Endodermal cell (in vitro differentiated cells): ENCODE results near the gene FOXP3. TPM values are rescaled to one million over a fixed set of nuclear protein-coding genes. Genes with fewer than 3 reads are reported as not detected.

Experiments used
- DNase-seq: peaks from one replicate; pipeline ENCODE4 v3.0.0-alpha.2; 2017
- H3K27ac ChIP-seq: 2 replicates; pipeline ENCODE4 v1.5.1; 2013; ENCODE audit warnings: mild to moderate bottlenecking, low read depth, low read length, moderate library complexity
- H3K27me3 ChIP-seq: 2 replicates; pipeline ENCODE4 v1.6.1; 2013; ENCODE audit warnings: mild to moderate bottlenecking, low read length, moderate library complexity; ENCODE audit not compliant: insufficient read depth, control insufficient read depth, poor library complexity, severe bottlenecking
- H3K36me3 ChIP-seq: 2 replicates; pipeline ENCODE4 v1.7.0; 2013; ENCODE audit warnings: mild to moderate bottlenecking, low read length, moderate library complexity; ENCODE audit not compliant: control insufficient read depth, insufficient read depth
- H3K4me1 ChIP-seq: one replicate; pipeline ENCODE4 v1.7.0; 2013; ENCODE audit warnings: low read length; ENCODE audit not compliant: control insufficient read depth, insufficient read depth
- H3K4me3 ChIP-seq: 2 replicates; pipeline ENCODE4 v1.5.1; 2013; ENCODE audit warnings: mild to moderate bottlenecking, low read length, moderate library complexity
- H3K9ac ChIP-seq: 2 replicates; pipeline ENCODE4 v1.6.1; 2013; ENCODE audit warnings: mild to moderate bottlenecking, low read length, moderate library complexity; ENCODE audit not compliant: poor library complexity, severe bottlenecking; ENCODE audit errors: extremely low read depth
- H3K9me3 ChIP-seq: 2 replicates; pipeline ENCODE4 v1.6.1; 2013; ENCODE audit warnings: mild to moderate bottlenecking, low read length, moderate library complexity; ENCODE audit not compliant: control insufficient read depth
- H3K27ac Mint-ChIP-seq: 2 replicates; pipeline ENCODE4 v1.8.0; 2020; ENCODE audit warnings: mixed read lengths
- H3K27me3 Mint-ChIP-seq: 2 replicates; pipeline ENCODE4 v1.8.0; 2021; ENCODE audit warnings: mild to moderate bottlenecking, mixed read lengths; ENCODE audit not compliant: insufficient read depth
- H3K36me3 Mint-ChIP-seq: 2 replicates; pipeline ENCODE4 v1.8.0; 2020; ENCODE audit warnings: low read depth, mixed read lengths
- H3K4me1 Mint-ChIP-seq: 2 replicates; pipeline ENCODE4 v1.8.0; 2020; ENCODE audit warnings: mixed read lengths
- H3K4me3 Mint-ChIP-seq: 2 replicates; pipeline ENCODE4 v1.8.0; 2020; ENCODE audit warnings: mild to moderate bottlenecking, moderate library complexity, mixed read lengths
- H3K9me3 Mint-ChIP-seq: 2 replicates; pipeline ENCODE4 v1.8.0; 2020; ENCODE audit warnings: mild to moderate bottlenecking, mixed read lengths
- WGBS, 2 experiments: methylation state at CpG; one replicate each; pipeline versions ENCODE4 v1.1.5 to v1.1.7; 2013; ENCODE audit warnings: missing lambda C conversion rate in 2 of 2, mixed read lengths in 1 of 2; ENCODE audit not compliant: insufficient coverage in 1 of 2, insufficient read length in 1 of 2; 5-methylcytosine and 5-hydroxymethylcytosine counted together
- total RNA-seq, 2 donors: library from RNA; stranded (reverse); fragmentation: NEBNext Ultra II Directional in 1 of 2; extraction: Animal tissue kit (Norgen Biotek cat#: 25700) in 1 of 2; gene quantifications; 2 replicates in 1 of 2; 3 replicates in 1 of 2; pipeline ENCODE4 v1.2.1, GENCODE V29; 2021
- TF ChIP-seq, protein P1 (sequence below): fragments of 200-600 bp; sonication (generic); conservative IDR thresholded peaks from 2 replicates; pipeline ENCODE4 v1.5.0; 2021; ENCODE audit warnings: antibody characterized with exemption, mild to moderate bottlenecking

The FOXP3 gene
- total RNA-seq, 2 donors from 2014 or later: 0.53 to 0.77 TPM

DNA sequence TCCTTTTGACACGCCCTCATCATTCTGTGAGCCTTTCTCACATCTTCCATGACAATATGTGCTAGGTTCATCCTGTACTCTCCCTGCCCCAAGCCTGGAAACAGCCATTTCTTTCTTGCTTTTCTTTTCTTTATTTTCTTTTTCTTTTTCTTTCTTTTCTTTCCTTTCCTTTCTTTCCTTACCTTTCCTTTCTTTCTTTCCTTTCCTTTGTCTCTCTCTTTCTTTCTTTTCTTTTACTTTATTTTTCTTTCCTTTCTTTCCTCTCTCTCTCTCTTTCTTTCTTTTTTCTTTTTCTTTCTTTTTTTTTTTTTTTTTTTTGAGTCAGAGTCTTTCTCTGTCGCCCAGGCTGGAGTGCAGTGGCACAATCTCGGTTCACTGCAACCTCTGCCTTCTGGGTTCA, 19.7 kb upstream of the FOXP3 start:
- H3K36me3 Mint-ChIP-seq: peaks cover 1% of the 10 kb centered on the region
- no peak for DNase-seq
- no peaks in the 10 kb centered on the region for H3K4me1 Mint-ChIP-seq
- Histone ChIP-seq H3K4me3 (no peak overlapping the region), H3K9ac (no peak overlapping the region), H3K27ac (no peak overlapping the region), H3K27me3 (no peaks in the 10 kb centered on the region), H3K36me3 (no peaks in the 10 kb centered on the region), H3K9me3 (no peaks in the 10 kb centered on the region), H3K4me1 (no peaks in the 10 kb centered on the region)
- peaks cover 55% of the 10 kb centered on the region for H3K9me3 Mint-ChIP-seq
- H3K27ac Mint-ChIP-seq: no peak overlapping the region
- TF ChIP-seq, protein P1, sequence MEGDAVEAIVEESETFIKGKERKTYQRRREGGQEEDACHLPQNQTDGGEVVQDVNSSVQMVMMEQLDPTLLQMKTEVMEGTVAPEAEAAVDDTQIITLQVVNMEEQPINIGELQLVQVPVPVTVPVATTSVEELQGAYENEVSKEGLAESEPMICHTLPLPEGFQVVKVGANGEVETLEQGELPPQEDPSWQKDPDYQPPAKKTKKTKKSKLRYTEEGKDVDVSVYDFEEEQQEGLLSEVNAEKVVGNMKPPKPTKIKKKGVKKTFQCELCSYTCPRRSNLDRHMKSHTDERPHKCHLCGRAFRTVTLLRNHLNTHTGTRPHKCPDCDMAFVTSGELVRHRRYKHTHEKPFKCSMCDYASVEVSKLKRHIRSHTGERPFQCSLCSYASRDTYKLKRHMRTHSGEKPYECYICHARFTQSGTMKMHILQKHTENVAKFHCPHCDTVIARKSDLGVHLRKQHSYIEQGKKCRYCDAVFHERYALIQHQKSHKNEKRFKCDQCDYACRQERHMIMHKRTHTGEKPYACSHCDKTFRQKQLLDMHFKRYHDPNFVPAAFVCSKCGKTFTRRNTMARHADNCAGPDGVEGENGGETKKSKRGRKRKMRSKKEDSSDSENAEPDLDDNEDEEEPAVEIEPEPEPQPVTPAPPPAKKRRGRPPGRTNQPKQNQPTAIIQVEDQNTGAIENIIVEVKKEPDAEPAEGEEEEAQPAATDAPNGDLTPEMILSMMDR: no peak
- no peaks in the 10 kb centered on the region for H3K27me3 Mint-ChIP-seq
- no peak overlapping the region for H3K4me3 Mint-ChIP-seq
- 86 to 97% methylated on average over 1 to 3 of the region's 3 CpGs for WGBS, 2 experiments

DNA sequence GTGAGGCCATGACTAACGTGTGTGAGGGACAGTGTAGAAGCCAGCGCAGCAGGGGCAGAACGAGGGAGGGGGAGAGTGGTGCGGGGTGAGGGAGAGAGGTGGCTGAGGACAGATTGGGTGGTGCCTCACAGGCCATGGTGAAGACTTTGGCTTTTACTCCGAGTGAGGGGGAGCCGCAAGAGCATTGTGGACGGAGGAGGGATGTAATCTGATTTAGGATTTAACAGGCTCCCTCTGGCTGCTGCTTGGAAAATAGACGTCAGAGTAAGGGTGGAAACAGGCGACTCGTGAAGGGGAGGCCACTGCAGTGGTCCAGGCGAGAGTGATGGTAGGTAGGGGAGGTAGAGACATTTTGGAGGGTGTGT, 18.1 kb upstream of the FOXP3 start:
- no peaks in the 10 kb centered on the region for H3K9me3 ChIP-seq
- peak; percentile 82 for DNase-seq
- Mint-ChIP-seq H3K9me3 (peaks cover 65% of the 10 kb centered on the region), H3K27ac (peak overlapping the region; percentile 90), H3K4me3 (peak overlapping the region; percentile 10), H3K36me3 (peaks cover 1% of the 10 kb centered on the region), H3K4me1 (peaks cover 4% of the 10 kb centered on the region), H3K27me3 (no peaks in the 10 kb centered on the region)
- no peak overlapping the region for H3K4me3 ChIP-seq
- H3K9ac ChIP-seq: no peak overlapping the region
- H3K27ac ChIP-seq: no peak overlapping the region
- 20 to 23% methylated on average over 1 to 10 of the region's 11 CpGs for WGBS, 2 experiments
- TF ChIP-seq, protein P1: peak; percentile 59
- no peaks in the 10 kb centered on the region for H3K36me3 ChIP-seq
- no peaks in the 10 kb centered on the region for H3K4me1 ChIP-seq
- H3K27me3 ChIP-seq: no peaks in the 10 kb centered on the region

DNA sequence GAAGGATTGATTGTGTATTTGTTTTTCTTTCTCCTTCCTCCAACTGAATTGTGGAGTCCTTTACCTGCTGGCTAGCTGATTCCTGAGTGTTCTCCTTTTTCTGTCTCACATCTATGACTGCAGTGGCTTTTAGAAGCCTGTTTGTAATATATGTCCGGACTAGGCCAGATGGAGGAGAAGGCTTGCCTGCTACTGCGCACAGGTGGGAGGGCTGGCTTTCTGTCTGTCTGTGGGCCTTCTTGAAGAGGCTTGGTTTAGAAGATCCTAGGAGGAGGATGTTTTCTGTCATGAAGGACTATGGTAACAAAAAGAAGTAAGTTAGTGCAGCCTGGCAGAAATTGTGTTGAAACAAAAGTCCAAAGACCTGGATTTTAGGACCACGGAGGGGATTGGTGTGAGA, 13.6 kb upstream of the FOXP3 start:
- Mint-ChIP-seq H3K4me1 (peaks cover 6% of the 10 kb centered on the region), H3K9me3 (peaks cover 82% of the 10 kb centered on the region), H3K36me3 (no peaks in the 10 kb centered on the region), H3K27me3 (no peaks in the 10 kb centered on the region), H3K27ac (no peak overlapping the region), H3K4me3 (no peak overlapping the region)
- Histone ChIP-seq H3K4me1 (no peaks in the 10 kb centered on the region), H3K36me3 (no peaks in the 10 kb centered on the region), H3K27ac (no peak overlapping the region), H3K9ac (no peak overlapping the region), H3K9me3 (no peaks in the 10 kb centered on the region), H3K4me3 (no peak overlapping the region), H3K27me3 (no peaks in the 10 kb centered on the region)
- TF ChIP-seq, protein P1: no peak
- no peak for DNase-seq
- 97 to 100% methylated on average over 2 to 3 of the region's 3 CpGs for WGBS, 2 experiments
